SW480 (cell line): ENCODE data around the gene UVSSA.

ENCODE experiments used
- DNase-seq: peaks from one replicate; pipeline ENCODE4 v3.0.0-alpha.2; 2016; ENCODE audit warnings: low spot score

Gene UVSSA, protein sequence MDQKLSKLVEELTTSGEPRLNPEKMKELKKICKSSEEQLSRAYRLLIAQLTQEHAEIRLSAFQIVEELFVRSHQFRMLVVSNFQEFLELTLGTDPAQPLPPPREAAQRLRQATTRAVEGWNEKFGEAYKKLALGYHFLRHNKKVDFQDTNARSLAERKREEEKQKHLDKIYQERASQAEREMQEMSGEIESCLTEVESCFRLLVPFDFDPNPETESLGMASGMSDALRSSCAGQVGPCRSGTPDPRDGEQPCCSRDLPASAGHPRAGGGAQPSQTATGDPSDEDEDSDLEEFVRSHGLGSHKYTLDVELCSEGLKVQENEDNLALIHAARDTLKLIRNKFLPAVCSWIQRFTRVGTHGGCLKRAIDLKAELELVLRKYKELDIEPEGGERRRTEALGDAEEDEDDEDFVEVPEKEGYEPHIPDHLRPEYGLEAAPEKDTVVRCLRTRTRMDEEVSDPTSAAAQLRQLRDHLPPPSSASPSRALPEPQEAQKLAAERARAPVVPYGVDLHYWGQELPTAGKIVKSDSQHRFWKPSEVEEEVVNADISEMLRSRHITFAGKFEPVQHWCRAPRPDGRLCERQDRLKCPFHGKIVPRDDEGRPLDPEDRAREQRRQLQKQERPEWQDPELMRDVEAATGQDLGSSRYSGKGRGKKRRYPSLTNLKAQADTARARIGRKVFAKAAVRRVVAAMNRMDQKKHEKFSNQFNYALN

DNA sequence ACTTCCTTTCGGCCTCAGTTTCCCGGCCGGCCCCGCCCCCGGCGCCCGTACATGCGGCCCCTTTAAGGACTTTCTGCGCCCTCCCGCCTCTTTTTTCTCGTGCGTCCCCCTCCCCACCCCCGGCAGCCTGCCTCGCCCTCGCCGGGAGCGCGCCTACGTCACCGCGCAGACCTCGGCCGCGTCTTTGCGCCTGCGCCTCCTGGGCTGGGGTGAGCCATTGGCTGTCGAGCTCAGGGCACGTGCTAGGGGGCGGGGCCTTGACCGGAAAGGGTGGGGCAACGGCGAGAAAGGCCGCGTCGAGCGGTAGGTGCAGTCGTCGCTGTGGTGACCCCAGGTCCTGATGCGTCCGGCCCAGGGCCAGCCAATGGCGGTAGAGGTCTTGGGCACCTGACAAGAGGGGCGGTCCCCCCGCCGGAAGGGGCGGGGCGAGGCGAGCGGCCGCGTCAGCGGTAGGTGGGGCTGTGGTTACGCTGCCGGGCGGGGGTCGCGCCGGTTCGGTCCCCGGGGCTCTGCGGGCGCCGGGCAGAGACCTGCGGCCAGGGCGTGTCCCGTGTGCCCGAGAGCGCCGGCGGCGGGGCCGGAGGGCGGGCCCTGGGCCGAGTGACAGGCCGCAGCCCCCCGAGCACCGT lies at the start of gene UVSSA:
Gene UVSSA (plus strand): TSS at position 428 of the 629 bp plus-strand sequence. CDS start 884 bp downstream, outside the sequence.
- DNase-seq = peak; percentile 97

- DNase-seq = no peak
These were observed 49.3 kb upstream of the UVSSA start for GRCh38 chr4:1297456-1298325.

DNA sequence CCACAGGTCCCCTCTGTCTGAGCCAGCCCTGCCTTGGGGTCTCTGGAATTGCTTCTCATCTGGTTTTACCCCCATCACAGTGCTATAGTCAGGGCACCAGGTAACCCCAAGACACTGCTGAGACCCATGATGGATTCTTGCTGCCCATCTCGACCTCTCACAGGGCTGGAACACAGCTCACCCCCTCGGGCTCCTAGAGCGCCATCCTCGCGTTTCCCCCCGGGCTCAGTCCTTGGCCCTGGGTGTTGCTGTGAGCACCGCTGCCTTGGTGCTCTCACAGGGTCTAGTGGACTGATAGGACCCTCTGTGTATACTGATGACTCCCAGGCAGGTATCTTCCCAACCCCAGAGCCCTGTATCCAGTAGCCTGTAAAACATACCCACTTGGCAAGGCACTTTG lies 48.5 kb upstream of the UVSSA start:
- DNase-seq = no peak

DNA sequence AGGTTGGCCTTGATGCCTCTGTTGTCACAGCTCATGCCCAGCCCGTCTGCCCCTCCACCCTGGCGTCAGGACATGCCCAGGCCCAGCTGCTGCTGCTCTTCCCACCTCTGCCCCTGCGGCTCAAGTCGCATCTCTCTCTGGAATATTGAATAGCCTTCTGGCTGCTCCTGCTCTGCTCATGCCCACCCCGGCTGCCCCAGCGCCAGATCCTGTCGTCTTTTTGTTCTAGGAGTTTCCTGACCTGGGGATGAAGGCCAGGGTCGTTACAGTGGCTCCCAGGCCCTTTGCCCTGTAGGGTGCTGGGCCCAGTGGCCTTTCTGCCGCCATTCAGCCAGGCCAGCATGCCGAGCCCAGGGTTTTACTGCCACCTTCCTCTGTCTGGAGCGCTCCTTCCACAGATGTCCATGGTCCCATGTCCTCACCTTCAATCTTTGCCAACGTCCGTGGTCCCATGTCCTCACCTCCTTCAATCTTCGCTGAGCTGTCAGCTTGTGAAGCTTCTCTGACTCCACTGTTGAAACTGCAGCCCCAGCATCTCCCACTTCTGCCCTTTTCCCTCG lies 47.6 kb upstream of the UVSSA start:
- DNase-seq = no peak

GRCh38 chr4:1300466-1301455 lies 46.2 kb upstream of the UVSSA start:
- DNase-seq = no peak

DNA sequence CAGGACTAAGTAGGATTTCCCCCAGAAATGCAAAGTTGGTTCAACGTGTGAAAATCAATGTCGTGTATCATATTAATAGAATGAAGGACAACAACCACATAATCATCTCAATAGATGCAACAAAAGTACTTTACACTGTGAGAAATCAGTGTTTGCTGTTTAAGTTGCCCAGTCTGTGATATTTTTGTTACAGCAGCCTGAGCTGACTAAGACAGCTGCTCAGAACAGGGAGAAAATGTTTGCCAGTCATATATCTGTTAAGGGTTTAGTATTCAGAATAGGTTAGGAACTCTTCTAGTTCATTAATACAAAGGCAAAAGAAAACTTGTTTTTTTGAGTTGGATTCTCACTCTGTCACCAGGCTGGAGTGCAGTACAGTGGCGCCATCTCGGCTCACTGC lies 44.8 kb upstream of the UVSSA start:
- DNase-seq = no peak

DNA sequence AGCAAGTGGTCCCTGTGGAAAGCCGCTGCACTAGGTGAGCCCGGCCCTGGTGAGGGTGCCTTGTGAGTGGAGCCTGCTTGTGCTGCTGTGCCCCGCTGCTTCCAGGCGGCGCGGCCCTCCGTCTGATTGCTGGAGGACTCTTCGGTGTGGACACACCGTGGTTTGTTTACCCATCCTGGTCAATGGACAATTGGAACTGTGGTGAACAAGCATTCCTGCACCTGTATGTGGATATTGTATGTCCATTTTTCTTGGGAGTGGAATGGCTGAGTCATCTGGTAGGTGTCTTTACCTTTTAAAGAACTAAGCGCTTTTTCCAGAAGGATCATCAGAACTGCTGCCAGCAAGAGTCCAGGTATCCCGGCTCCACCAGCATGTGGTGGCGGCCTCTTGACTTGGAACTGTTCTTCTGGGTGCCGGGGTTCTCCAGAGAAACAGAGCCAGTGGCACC lies 41.7 kb upstream of the UVSSA start:
- peak; percentile 80 for DNase-seq

GRCh38 chr4:1305781-1306455 lies 41.1 kb upstream of the UVSSA start:
- peak; percentile 82 for DNase-seq

- DNase-seq = no peak
These were observed 38.9 kb upstream of the UVSSA start for GRCh38 chr4:1307951-1308735.

- no peak for DNase-seq
These were observed 37.6 kb upstream of the UVSSA start for GRCh38 chr4:1309261-1310010.

GRCh38 chr4:1310031-1310795 lies 36.8 kb upstream of the UVSSA start:
- DNase-seq = no peak

- DNase-seq = no peak
These were observed 36.0 kb upstream of the UVSSA start for GRCh38 chr4:1310796-1311631.

- no peak for DNase-seq
These were observed 34.0 kb upstream of the UVSSA start for GRCh38 chr4:1312821-1313640.

DNA sequence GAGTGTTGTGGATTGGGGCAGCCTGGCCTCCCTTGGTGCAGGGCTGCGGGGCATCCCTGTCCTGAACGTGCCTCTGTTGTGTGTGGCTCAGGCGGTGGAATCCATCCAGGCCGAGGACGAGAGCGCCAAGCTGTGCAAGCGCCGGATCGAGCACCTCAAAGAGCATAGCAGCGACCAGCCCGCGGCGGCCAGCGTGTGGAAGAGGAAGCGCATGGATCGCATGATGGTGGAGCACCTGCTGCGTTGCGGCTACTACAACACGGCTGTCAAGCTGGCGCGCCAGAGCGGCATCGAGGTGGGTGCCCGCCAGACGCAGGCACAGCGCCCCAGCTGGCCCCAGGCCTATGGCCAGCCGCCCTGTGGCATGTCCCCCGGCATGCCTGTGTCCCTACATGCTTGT lies 31.7 kb upstream of the UVSSA start:
- no peak for DNase-seq

GRCh38 chr4:1315836-1316536 lies 31.0 kb upstream of the UVSSA start:
- DNase-seq = no peak
